Measurements from ENCODE around the gene GDE1.

The GDE1 gene

GRCh38 chr16:19521471-19522396, at the start of gene GDE1:
Gene GDE1, minus strand, starts transcription at chr16:19522098. Its CDS starts 134 bp downstream, at chr16:19521964.
- H3K27ac ChIP-seq: peak within 1 kb of the TSS; percentile 82 to 91
- H3K4me3 ChIP-seq: peak within 1 kb of the TSS; percentile 83
- TF ChIP-seq CTCF (IDR thresholded peaks at IDR 0.05): no peak
- DNase-seq (ENCODE audit: low spot score): peak; percentile 97

- DNase-seq (ENCODE audit: low spot score): no peak
- no peak overlapping the region for H3K27ac ChIP-seq
- no peak for TF ChIP-seq CTCF (IDR thresholded peaks at IDR 0.05)
Observed at GRCh38 chr16:19567560-19567959, 45.7 kb upstream of the GDE1 start.

GRCh38 chr16:19566362-19566761, 44.5 kb upstream of the GDE1 start:
- DNase-seq (ENCODE audit: low spot score): no peak
- H3K4me3 ChIP-seq: no peak overlapping the region
- H3K27ac ChIP-seq: no peak overlapping the region
- no peak for TF ChIP-seq CTCF (IDR thresholded peaks at IDR 0.05)

More at GRCh38 chr16:19567560-19567959, 45.7 kb upstream of the GDE1 start:
- H3K4me3 ChIP-seq: no peak overlapping the region

GRCh38 chr16:19563377-19563776, 41.5 kb upstream of the GDE1 start:
- H3K27ac ChIP-seq: no peak overlapping the region
- DNase-seq (ENCODE audit: low spot score): no peak
- H3K4me3 ChIP-seq: no peak overlapping the region
- TF ChIP-seq CTCF (IDR thresholded peaks at IDR 0.05): no peak

- H3K4me3 ChIP-seq: no peak overlapping the region
- no peak for DNase-seq (ENCODE audit: low spot score)
- no peak for TF ChIP-seq CTCF (IDR thresholded peaks at IDR 0.05)
- no peak overlapping the region for H3K27ac ChIP-seq
Observed at GRCh38 chr16:19560078-19560477, 38.2 kb upstream of the GDE1 start.

GRCh38 chr16:19559242-19559910, 37.5 kb upstream of the GDE1 start:
- TF ChIP-seq CTCF (IDR thresholded peaks at IDR 0.05): peak; percentile 56
- DNase-seq (ENCODE audit: low spot score): no peak
- no peak overlapping the region for H3K27ac ChIP-seq
- H3K4me3 ChIP-seq: no peak overlapping the region

Measured in coronary artery (tissue), 2 donors.